Neural progenitor cell (in vitro differentiated cells): ENCODE results near the gene NDUFV3. TPM values are rescaled to one million over a fixed set of nuclear protein-coding genes. Genes with fewer than 3 reads are reported as not detected.

Source experiments
- DNase-seq: peaks from one replicate; pipeline ENCODE4 v3.0.0-alpha.2; 2016; ENCODE audit warnings: low spot score
- H2AFZ ChIP-seq: fragments of 200-600 bp; sonication (generic); replicated peaks from 2 replicates; pipeline ENCODE4 v1.6.1; 2016; ENCODE audit warnings: antibody characterized with exemption
- H3F3A ChIP-seq: fragments of 200-600 bp; sonication (generic); 2 replicates; pipeline ENCODE4 v1.6.1; 2016; ENCODE audit warnings: antibody characterized with exemption, low read depth
- H3K27ac ChIP-seq: fragments of 200-600 bp; sonication (generic); 2 replicates; pipeline ENCODE4 v1.5.1; 2016; ENCODE audit warnings: mild to moderate bottlenecking
- H3K27me3 ChIP-seq: fragments of 200-600 bp; sonication (generic); 2 replicates; pipeline ENCODE4 v1.6.1; 2016; ENCODE audit warnings: mild to moderate bottlenecking, moderate library complexity
- H3K36me3 ChIP-seq: fragments of 200-600 bp; sonication (generic); 2 replicates; pipeline ENCODE4 v1.5.1; 2016
- H3K4me1 ChIP-seq: fragments of 200-600 bp; sonication (generic); 2 replicates; pipeline ENCODE4 v1.6.1; 2016; ENCODE audit warnings: mixed run types
- H3K4me2 ChIP-seq: fragments of 200-600 bp; sonication (generic); 2 replicates; pipeline ENCODE4 v1.6.1; 2016
- H3K4me3 ChIP-seq: fragments of 200-600 bp; sonication (generic); 2 replicates; pipeline ENCODE4 v1.5.1; 2016
- H3K79me2 ChIP-seq: fragments of 200-600 bp; sonication (generic); 2 replicates; pipeline ENCODE4 v1.6.1; 2016; ENCODE audit warnings: low read depth
- H3K9ac ChIP-seq: fragments of 200-600 bp; sonication (generic); 2 replicates; pipeline ENCODE4 v1.6.1; 2016
- H3K9me3 ChIP-seq: fragments of 200-600 bp; sonication (generic); 2 replicates; pipeline ENCODE4 v1.5.1; 2016; ENCODE audit warnings: low read depth
- H4K20me1 ChIP-seq: fragments of 200-600 bp; sonication (generic); 2 replicates; pipeline ENCODE4 v1.6.1; 2016; ENCODE audit warnings: low read depth
- H3K27ac Mint-ChIP-seq: 3 replicates; pipeline ENCODE4 v1.8.0; 2021; ENCODE audit warnings: mixed read lengths
- H3K27me3 Mint-ChIP-seq: 2 replicates; pipeline ENCODE4 v1.8.0; 2022; ENCODE audit warnings: low read depth, mild to moderate bottlenecking, inconsistent platforms, moderate library complexity, mixed read lengths; ENCODE audit not compliant: insufficient read depth
- H3K36me3 Mint-ChIP-seq: 3 replicates; pipeline ENCODE4 v1.8.0; 2021; ENCODE audit warnings: mixed read lengths
- H3K4me1 Mint-ChIP-seq: 3 replicates; pipeline ENCODE4 v1.8.0; 2021; ENCODE audit warnings: mixed read lengths
- H3K4me3 Mint-ChIP-seq: 3 replicates; pipeline ENCODE4 v1.8.0; 2021; ENCODE audit warnings: mild to moderate bottlenecking, moderate library complexity, mixed read lengths
- H3K9me3 Mint-ChIP-seq: 3 replicates; pipeline ENCODE4 v1.8.0; 2020; ENCODE audit warnings: mixed read lengths
- EZH2 ChIP-seq: fragments of 200-600 bp; sonication (generic); IDR thresholded peaks from 2 replicates; pipeline ENCODE4 v1.6.1; 2017; ENCODE audit warnings: antibody characterized with exemption, mild to moderate bottlenecking, moderate library complexity
- EZH2phosphoT487 ChIP-seq: fragments of 200-600 bp; sonication (generic); IDR thresholded peaks from 2 replicates; pipeline ENCODE4 v1.6.1; 2017; ENCODE audit warnings: antibody characterized with exemption
- microRNA-seq: library from miRNA; unstranded; fragments of <30 nt; microRNA quantifications from one replicate; pipeline ENCODE4, GENCODE V29; 2016
- small RNA-seq: library from RNA; depleted of rRNA; stranded (forward); fragments of <200 nt; gene quantifications from one replicate; pipeline ENCODE3, GENCODE V24; 2015
- total RNA-seq: library from RNA; depleted of rRNA; stranded (reverse); fragments of >200 nt; gene quantifications from 2 replicates; pipeline ENCODE4 v1.2.3, GENCODE V29; 2015; ENCODE audit warnings: low replicate concordance
- TF ChIP-seq, protein P1 (sequence below): fragments of 200-600 bp; sonication (generic); IDR thresholded peaks from 2 replicates; pipeline ENCODE4 v1.5.1; 2017; ENCODE audit warnings: antibody characterized with exemption, mild to moderate bottlenecking

Gene NDUFV3
- total RNA-seq, 1 donor from 2014 or later = 16.7 TPM

DNA sequence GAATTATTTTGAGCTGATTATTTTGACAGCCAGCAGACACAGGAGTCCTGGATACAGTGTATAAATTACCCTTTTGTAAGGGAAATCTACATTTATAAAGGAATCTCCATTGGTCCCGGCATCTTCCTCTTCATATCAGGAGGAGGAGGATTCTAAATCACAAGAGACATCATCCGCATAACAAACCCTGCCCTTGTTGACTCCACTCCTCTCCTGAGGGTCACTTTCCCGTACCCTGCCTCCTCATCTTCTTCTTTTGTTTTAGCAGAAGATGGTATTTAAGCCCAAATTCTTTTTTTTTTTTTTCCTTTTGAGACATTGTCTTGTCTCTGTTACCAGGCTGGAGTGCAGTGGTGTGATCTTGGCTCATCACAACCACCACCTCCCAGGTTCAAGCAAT, 66.6 kb downstream of the NDUFV3 start:
- H3K9ac ChIP-seq = no peak overlapping the region
- H4K20me1 ChIP-seq = no peaks in the 10 kb centered on the region
- Mint-ChIP-seq H3K27me3 (peaks cover 4% of the 10 kb centered on the region), H3K9me3 (peaks cover 3% of the 10 kb centered on the region), H3K4me1 (no peaks in the 10 kb centered on the region), H3K27ac (no peak overlapping the region), H3K4me3 (no peak overlapping the region), H3K36me3 (no peaks in the 10 kb centered on the region)
- H3K27ac ChIP-seq = no peak overlapping the region
- peaks cover 10% of the 10 kb centered on the region for H3F3A ChIP-seq
- H3K4me3 ChIP-seq = no peak overlapping the region
- TF ChIP-seq EZH2phosphoT487 = no peak
- TF ChIP-seq, protein P1, sequence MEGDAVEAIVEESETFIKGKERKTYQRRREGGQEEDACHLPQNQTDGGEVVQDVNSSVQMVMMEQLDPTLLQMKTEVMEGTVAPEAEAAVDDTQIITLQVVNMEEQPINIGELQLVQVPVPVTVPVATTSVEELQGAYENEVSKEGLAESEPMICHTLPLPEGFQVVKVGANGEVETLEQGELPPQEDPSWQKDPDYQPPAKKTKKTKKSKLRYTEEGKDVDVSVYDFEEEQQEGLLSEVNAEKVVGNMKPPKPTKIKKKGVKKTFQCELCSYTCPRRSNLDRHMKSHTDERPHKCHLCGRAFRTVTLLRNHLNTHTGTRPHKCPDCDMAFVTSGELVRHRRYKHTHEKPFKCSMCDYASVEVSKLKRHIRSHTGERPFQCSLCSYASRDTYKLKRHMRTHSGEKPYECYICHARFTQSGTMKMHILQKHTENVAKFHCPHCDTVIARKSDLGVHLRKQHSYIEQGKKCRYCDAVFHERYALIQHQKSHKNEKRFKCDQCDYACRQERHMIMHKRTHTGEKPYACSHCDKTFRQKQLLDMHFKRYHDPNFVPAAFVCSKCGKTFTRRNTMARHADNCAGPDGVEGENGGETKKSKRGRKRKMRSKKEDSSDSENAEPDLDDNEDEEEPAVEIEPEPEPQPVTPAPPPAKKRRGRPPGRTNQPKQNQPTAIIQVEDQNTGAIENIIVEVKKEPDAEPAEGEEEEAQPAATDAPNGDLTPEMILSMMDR = no peak
- no peak for TF ChIP-seq EZH2
- no peak overlapping the region for H3K4me2 ChIP-seq
- no peaks in the 10 kb centered on the region for H3K27me3 ChIP-seq
- no peaks in the 10 kb centered on the region for H3K79me2 ChIP-seq
- no peak overlapping the region for H2AFZ ChIP-seq
- H3K9me3 ChIP-seq = no peaks in the 10 kb centered on the region
- no peaks in the 10 kb centered on the region for H3K36me3 ChIP-seq
- no peak for DNase-seq
- H3K4me1 ChIP-seq = no peaks in the 10 kb centered on the region

DNA sequence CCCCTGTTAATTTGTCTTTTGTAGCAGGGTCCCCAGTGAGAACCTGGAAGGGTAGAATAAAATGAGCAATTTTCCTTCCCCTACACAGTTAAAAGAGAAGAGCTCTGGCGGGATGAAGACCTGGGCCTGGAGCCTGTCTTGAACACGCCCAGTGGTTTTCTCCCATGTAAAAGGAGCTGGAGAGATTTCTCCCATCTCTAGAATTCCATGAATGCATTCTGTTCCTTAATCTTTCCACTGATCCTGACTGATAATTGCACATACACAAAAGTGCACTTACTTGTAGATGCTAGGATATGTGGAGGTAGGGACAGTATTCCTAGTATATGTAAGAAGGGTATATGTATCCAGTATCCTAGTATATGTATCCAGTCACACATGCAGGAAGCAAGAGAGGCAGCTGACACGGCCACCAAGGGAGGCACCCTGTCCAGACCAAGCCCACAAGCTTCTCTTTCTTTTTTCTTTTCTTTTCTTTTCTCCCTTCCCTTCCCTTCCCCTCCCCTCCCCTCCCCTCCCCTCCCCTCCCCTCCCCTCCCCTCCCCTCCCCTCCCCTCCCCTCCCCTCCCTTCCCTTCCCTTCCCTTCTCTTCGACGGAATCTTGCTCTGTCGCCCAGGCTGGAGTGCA, 69.4 kb downstream of the NDUFV3 start:
- H3K36me3 ChIP-seq = no peaks in the 10 kb centered on the region
- Mint-ChIP-seq H3K27ac (no peak overlapping the region), H3K9me3 (peaks cover 3% of the 10 kb centered on the region), H3K4me1 (no peaks in the 10 kb centered on the region), H3K36me3 (no peaks in the 10 kb centered on the region), H3K27me3 (peaks cover 9% of the 10 kb centered on the region), H3K4me3 (no peak overlapping the region)
- no peak overlapping the region for H3K4me3 ChIP-seq
- H3K9ac ChIP-seq = no peak overlapping the region
- H3K27ac ChIP-seq = no peak overlapping the region
- no peaks in the 10 kb centered on the region for H4K20me1 ChIP-seq
- H3K9me3 ChIP-seq = no peaks in the 10 kb centered on the region
- no peaks in the 10 kb centered on the region for H3K4me1 ChIP-seq
- H3K79me2 ChIP-seq = no peaks in the 10 kb centered on the region
- H3F3A ChIP-seq = peaks cover 4% of the 10 kb centered on the region
- TF ChIP-seq EZH2phosphoT487 = no peak
- TF ChIP-seq, protein P1 = no peak
- TF ChIP-seq EZH2 = no peak
- DNase-seq = no peak
- no peaks in the 10 kb centered on the region for H3K27me3 ChIP-seq
- H3K4me2 ChIP-seq = no peak overlapping the region
- H2AFZ ChIP-seq = no peak overlapping the region

Small RNA genes within 50 kb of the gene (microRNA-seq; reads per million reads assigned to microRNA genes)
- gene MIR5692B = not detected

Small RNA genes within 50 kb of the gene (small RNA-seq; reads per million reads assigned to genes)
- gene MIR5692B = not detected

Other genes starting within 250 kb of the NDUFV3 start
- 40.2 and 41.0 TPM in 2 replicates for gene PDE9A, start 239.7 kb upstream of the NDUFV3 start, total RNA-seq
- 5.7 and 14.6 TPM in 2 replicates for gene WDR4, start 13.8 kb upstream of the NDUFV3 start, total RNA-seq
- 0.19 TPM in 1 of 2 replicates, not detected in the other for gene ERVH48-1, start 32.3 kb downstream of the NDUFV3 start, total RNA-seq
- gene PKNOX1, start 81.3 kb downstream of the NDUFV3 start, total RNA-seq = 10.3 and 11.0 TPM in 2 replicates
- 56.9 and 118 TPM in 2 replicates for gene CBS, start 182.5 kb downstream of the NDUFV3 start, total RNA-seq
- gene U2AF1, start 214.3 kb downstream of the NDUFV3 start, total RNA-seq = 52.6 and 63.0 TPM in 2 replicates